ENCODE data around the gene ELMOD3. TPM values are rescaled to one million over a fixed set of nuclear protein-coding genes. Genes with fewer than 3 reads are reported as not detected.
"Not testable (repeated sequence)": the region's sequence is repeated elsewhere in the genome, so short reads cannot be mapped to it uniquely, and the experiment has no call there.

ELMOD3 gene
- total RNA-seq, 1 donor from 2014 or later: 10.1 TPM

DNA sequence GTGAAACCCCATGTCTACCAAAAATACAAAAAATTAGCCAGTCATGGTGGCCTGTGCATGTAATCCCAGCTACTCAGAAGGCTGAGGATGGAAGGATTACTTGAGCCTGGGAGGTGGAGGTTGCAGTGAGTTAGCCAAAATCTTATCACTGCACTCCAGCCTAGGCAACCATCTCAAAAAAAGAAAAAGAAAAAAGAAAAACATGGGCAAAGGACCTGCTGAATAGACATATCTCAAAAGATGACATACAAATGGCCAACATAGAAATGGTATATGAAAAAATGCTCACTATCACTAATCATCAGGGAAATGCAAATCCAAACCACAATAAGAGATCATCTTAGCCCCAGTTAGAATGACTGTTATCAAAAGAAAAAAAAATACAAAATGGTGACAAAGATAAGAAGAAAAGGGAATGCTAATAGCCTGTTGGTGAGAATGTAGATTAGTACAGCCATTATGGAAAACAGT, 25.4 kb upstream of the ELMOD3 start:
- no peak for DNase-seq (ENCODE audit: low read depth in 2 of 2)

DNA sequence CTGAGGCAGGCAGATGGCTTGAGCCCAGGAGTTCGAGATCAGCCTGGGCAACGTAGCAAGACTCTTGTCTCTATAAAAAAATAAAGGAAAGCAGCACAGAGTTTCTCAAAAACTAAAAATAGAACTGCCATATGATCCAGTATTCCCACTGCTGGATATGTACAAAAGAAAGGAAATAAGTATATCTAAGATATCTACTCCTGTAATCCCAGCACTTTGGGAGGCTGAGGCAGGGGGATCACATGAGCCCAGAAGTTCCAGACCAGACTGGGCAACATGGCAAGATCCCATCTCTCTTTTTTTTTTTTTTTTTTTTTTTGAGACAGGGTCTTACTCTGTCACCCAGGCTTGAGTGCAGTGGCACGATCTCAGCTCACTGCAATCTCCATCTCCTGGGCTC, 24.9 kb upstream of the ELMOD3 start:
- DNase-seq (ENCODE audit: low read depth in 2 of 2): not testable (repeated sequence)

DNA sequence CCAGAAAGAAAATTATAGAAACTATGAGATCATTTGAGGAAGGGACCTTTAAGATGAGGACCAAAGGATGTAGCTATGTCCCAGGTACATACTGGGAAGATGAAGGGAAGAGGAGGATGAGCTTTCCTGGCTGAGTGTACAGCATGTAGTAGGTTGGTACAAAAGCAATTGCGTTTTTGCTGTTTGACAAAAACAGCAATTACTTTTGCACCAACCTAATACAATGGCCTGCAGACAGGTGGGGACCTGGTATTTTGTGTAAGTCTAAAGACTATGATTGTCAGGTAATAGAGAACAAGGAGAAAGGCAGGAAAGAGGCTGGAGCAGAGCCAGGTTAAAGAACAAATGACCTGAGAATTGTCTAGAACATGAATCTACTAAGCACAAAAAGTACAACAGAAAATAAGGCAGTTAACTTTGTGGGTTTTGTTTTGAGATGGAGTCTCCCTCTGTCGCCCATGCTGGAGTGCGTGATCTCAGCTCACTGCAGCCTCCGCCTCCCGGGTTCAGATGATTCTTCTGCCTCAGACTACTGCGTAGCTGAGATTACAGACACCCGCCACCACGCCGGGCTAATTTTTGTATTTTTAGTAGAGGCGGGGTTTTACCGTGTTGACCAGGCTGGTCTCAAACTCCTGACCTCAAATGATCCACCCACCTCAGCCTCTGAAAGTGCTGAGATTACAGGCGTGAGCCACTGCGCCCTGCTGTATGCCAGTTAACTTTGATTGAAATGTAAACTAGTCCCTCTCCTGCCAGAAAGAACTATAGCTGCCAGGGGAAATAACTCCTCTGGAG, 23.5 kb upstream of the ELMOD3 start:
- no peak for DNase-seq (ENCODE audit: low read depth in 2 of 2)

DNA sequence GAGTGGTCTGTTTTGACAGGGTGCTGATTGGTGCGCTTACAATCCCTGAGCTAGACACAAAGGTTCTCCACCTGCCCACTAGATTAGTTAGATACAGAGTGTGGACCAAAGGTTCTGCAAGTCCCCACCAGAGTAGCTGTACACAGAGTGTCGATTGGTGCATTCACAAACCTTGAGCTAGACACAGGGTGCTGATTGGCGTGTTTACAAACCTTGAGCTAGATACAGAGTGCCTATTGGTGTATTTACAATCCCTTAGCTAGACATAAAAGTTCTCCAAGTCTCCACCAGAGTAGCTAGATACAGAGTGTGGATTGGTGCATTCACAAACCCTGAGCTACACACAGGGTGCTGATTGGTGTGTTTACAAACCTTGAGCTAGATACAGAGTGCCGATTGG, 20.7 kb upstream of the ELMOD3 start:
- not testable (repeated sequence) for DNase-seq (ENCODE audit: low read depth in 2 of 2)

DNA sequence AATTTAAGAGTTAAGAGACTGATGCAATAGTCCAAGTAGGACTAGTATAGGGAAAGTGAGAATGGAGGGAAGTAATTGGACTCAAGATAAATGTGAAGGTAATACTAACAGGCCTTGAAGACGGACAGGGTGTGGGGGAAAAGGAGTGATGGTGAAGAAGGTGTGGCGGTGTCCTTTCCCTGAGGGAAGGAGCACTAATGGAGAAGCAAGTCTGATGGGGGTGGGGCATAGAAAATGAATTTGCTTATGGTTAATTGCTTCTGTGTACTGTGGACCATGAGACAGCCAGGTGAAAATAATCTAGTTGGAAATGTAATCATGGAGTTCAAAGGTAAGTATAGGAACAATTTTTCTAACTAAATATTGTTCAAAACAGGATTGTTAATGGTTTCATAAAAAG, 19.6 kb upstream of the ELMOD3 start:
- DNase-seq (ENCODE audit: low read depth in 2 of 2): no peak

DNA sequence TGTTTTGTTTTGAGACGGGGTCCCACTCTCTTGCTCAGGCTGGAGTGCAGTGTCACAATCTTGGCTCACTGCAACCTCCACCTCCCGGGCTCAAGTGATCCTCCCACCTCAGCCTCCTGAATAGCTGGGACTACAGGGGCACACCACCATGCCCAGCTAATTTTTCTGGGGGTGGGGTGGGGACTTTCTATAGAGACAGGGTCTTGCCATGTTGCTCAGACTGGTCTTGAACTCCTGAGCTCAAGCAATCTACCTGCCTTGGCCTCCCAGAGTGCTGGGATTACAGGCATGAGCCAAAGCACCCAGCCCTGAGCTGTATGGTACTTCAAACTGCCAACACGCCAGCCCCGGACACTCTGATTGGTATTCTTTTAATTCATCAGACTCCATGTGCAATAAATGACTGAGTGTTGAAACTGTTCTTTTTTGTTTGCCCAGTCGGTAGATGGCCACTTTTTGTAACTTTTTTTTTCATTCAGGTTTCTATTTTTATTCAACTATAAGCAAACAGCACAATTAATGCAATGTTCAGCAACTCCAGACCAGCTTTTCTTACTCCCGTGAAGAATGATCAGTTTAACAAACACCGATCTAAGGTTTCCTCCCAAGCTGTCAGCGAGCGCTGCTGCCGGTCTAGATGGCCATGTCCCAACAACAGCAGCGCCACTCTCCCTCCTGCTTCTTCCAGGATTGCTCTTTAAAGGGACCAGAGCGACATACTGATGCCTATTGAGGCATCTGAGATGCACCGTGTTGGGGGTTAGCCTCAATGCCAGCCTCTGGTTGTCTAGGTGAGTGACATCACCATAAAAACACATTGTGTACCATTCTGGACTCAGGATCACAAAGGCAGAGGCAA, 14.3 kb upstream of the ELMOD3 start:
- DNase-seq (ENCODE audit: low read depth in 2 of 2): no peak

DNA sequence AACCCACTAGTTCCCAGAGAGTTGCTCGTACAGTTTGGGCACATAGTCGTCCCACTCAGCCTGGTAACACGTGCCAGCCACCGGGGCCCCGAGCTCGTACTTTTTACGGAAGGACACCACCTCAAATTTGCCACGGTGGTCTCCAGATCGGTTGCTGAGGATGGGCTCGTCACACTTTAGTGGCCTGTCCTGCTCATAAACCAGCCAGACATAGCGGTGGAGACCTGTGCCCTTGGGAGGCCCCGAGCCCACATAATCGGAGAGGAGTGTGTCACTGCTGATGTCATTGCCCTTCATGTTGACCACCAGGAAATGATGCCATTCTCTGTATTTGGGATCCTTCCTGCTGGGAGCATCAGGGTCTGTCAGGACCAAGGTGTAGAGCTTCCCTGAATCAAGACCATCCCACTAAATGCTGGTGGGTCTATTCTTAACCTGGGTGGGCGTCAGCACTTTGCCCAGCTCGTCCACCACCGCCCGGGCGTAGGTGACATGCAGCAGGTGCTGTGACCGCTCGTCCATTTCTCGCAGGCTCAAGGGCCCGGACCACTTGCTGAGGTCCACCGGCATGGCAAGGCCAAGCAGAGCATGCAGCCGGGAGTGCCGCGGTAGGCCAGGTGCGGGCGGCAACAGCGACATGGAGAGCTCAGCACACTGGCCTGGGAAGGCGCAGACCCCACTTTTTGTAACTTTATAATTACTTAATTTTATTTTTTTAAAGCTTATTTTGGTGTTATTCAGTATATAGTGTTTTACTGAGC, 13.1 kb upstream of the ELMOD3 start:
- no peak for DNase-seq (ENCODE audit: low read depth in 2 of 2)

DNA sequence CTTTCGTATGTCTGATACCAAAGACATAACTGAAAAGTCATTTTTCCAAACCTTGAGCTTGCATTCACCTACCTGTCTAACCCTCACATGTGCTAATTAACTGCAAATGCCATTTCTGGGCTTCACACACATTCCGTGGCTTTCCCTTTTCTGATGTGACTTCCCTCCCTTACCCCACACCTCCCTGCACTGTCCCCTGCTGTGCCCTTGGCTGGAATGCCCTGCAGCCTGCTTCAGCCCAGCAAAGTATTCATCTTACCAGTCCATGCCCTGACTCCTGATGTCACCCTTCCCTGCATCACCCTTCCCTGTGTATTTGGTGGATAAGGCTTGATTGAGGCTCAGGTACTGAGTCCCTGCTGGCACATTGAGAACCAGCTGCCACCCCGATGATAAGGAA, 12.4 kb upstream of the ELMOD3 start:
- no peak for DNase-seq (ENCODE audit: low read depth in 2 of 2)

DNA sequence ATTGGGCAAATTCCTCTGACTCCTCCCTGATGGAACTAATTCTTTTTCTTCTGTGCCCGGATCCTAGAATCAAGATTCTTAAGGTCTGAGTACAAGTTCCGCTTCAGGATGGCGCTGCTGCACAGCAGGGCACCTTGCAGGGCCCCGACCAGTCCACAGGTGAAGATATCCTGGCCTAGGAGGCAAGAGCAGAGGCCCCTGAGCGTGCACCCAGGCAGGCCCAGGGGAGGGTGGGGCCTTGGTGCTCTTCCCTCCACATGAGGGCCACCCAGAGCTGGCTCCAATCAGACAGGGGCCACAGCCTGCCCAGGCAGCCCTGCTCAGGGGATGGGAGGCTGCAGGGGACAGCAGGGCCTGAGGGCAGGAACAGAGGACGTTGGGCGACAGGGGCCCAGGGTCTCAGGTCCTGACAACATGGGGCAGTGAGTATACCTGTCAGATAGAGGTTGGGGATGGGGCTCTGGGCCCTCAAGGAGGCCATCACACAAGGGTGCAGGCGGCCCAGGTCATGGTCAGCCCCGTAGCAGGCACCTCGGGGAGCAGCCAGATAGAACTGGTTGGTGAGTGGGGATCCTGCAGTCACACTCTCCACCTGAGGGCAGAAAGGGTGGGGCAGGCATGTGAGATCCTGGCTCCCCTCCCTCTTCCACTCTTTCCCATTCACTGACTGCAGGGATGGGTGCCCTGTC, 11.2 kb upstream of the ELMOD3 start:
- DNase-seq (ENCODE audit: low read depth in 2 of 2): not testable (repeated sequence)

DNA sequence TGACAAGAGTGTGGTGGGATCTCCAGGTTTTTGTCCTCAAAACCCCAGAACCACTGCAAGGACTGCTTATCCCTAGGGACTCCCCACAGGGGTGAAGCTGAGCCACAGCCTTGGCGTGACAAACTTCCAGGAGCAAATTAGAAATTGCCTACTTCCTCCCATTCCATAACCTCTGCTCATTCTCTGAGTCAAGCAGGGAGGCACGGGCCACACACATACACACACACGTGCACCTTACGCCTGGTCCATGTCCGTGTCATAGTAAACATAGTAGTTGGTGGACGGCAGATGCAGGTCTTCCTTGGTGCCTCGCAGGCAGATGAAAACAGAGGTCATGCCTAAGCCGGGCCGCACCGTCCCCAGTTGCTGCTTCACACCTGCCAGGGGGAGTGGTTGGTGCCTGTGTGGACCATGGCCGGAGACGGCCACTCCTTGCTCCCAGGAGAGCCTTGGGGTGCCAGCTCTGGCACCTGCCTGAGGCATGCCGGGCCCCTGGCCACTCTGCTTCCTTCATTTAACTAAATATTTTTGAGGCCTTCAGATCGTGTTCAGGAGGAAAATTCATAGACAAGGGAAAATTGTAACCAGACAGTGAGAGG, 10.1 kb upstream of the ELMOD3 start:
- no peak for DNase-seq (ENCODE audit: low read depth in 2 of 2)

DNA sequence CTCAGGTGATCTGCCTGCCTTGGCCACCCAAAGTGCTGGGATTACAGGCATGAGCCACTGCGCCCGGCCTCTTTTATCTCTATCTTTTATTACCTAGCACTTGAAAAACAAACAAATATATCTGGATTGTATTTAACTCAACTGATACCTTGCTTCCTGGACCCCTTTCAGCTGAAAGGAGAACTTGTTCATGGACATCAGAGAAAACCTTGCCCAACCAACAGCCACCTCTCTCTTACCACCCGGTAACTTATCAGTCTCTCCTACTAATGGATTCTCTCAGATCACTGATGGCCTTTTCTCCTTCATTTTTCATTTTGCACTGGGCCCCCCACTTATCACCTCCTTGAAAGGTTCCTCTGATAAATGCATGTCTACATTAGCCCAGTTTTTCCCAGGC, 7.0 kb upstream of the ELMOD3 start:
- no peak for DNase-seq (ENCODE audit: low read depth in 2 of 2)

DNA sequence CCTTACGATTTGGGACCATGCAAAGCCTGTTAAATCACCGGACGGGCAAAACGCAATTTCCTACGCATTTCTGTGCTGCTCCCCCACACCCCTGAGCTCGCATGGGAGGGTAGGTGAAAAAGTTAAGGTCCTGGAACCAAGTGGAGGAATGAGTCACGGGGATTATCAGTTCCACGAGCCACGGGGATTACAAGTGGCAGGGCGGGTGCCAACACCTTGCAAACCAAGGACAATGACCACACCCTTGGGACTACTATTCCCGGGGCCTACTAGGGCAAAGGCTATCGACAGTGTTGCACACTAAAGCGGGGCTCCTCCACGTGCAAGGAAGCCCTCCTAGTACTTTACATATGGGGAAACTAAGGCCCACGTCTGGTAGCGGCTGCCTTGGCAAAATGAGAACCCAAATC, 688 bp upstream of the ELMOD3 start:
- peak; percentile 12 to 15 for DNase-seq (ENCODE audit: low read depth in 2 of 2)

DNA sequence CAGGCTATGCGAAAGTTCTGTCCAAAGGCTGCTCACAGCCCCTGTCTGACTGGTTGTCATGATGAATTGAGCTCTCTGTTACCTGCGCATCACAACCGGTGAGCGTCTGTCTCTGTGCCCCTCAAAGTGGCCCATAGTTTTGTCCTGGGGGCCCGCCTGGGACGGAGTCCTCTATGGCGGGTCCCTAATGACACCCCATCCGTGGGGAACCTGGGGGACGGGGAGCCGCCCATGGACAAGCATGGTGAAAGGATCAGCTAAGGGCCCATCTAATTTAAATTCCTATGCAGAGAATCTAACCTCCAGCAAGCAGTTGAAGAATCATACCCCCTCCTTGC, 473 bp downstream of the ELMOD3 start:
- DNase-seq (ENCODE audit: low read depth in 2 of 2): no peak

DNA sequence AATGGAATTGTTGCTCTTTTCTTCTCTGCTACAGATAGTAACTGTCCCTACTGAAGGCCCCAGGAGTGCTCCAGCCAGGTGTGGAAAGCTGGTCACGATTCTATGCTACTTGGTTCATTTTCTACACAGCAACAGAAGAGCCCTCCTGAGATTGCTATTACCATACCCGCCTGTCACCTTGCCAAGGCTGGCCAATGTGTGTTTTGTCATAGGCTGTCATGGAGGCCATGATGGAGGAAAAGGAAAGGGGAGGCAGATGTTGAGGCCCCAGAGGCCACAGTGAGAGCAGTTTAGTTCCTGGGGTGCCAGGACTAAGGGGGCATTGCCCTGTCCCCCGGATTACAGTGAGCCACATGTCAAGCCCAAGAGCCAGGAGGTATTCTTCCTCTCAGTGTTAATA, 952 bp downstream of the ELMOD3 start:
- no peak for DNase-seq (ENCODE audit: low read depth in 2 of 2)

DNA sequence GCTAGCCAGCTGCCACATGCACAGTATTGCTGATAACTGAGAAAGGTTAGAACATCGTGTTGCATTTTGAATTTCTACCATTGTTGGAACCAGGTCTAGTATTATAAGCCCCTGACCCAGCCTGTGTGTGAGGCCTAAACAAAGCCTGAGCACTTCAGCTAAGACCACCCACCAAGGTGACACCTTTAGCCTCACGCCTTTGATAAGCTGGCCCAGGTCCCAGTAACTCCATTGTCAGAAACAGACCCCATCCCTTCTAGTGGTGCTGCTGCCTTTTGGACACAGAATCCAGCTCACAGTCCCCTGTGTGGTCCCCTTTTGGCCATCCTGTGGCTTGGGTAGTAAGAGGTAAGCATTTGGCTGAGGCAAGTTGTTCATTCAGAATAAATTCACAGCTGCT, 1.6 kb downstream of the ELMOD3 start:
- DNase-seq (ENCODE audit: low read depth in 2 of 2): no peak

DNA sequence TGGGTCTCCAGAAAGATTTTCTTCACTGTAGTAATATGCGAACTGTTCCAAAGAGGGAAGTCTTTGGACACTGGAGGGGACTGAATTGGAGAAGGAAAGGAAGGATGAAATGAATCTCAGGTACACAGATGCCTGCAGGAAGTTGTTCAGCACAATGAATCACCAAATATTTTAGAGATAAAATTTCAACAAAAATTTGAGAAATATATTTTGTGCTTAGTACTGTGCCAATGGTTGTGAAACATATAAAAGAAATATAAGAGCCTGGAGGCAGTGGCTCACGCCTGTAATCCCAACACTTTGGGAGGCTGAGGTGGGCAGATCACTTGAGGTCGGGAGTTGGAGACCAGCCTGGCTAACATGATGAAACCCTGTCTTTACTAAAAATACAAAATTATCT, 3.2 kb downstream of the ELMOD3 start:
- DNase-seq (ENCODE audit: low read depth in 2 of 2): no peak

DNA sequence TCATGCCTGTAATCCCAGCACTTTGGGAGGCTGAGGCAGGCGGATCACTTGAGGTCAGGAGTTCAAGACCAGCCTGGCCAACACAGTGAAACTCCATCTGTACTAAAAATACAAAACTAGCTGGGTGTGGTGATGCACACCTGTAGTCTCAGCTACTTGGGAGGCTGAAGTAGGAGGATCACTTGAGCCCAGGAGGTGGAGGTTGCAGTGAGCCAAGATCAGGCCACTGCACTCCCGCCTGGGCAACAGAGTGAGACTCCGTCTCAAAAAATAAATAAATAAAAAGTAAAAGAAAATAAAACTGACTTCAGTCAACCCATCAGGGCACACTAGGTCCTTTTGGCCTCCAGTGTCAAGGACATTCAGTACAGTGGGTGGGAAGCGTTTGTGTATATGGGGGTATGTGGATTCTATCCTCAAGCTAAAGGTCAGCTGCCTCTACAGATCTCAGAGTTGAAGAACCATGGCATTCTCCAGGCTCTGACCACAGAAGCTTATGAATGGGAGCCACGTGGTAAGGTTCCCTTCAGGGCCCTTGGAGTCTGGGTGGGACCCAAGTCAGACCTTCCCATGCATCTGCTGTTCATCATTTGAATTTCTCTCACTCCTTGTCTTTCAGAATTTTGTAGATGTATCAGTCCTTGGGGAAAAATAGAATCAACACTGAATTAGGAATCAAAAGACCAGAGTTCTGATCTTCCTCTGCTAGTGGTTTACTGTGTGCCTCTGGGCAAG, 8.3 kb downstream of the ELMOD3 start:
- not testable (repeated sequence) for DNase-seq (ENCODE audit: low read depth in 2 of 2)

DNA sequence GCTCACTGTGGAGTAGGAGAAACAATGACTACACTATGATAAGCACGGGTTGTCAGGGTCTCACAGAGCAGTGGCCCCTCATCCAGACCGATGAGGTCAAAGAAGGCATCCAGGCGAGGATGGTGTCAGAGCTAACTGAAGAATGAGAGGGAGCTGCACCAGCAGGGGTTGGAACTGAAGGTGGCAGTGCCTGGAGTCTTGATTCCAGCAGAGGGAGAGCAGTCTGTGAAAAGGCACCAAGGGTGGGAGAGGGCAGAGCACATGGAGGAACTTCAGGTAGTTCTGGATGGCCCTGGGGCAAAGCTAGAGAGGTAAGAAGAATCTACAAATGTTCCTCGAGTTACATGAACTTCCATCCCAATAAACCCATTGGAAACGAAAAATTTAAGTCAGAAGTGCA, 12.6 kb downstream of the ELMOD3 start:
- no peak for DNase-seq (ENCODE audit: low read depth in 2 of 2)

DNA sequence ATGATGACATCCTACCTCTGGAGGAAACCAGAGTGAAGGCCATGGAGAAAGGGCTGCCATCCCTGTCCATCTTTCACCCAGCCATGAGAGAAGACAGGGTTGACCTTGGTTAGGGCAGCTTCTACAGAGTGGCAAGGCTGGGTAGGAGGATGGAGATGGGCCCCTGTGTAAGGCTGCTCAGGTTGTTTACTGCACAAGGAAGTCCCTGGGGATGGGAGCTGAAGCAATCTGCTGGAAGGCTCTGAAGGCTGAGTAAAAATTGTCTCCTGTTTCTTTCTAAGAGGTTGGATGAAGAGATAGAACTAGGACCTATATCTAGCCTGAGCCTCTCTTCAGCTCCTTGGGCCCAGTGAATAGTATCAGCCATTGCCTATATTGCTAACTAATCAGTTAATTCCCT, 14.4 kb downstream of the ELMOD3 start:
- DNase-seq (ENCODE audit: low read depth in 2 of 2): no peak

DNA sequence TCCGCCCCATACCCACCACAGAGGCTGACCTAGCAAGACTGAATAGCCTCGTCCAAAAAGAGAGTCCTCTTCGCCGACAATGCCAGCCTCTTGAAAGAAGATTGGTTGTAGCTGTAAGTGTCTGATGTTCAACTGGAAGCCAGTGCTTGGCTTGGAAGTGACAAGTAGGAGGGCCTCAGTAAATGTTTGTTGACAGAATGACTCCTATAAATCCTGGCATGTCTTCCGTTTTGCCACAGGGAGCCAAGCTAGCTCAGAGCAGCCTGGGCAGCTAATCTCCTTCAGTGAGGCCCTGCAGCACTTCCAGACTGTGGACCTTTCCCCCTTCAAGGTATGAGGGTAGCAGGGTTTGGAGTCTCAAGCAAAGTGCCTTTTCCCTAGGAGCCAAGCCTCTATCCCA, 14.9 kb downstream of the ELMOD3 start:
- no peak for DNase-seq (ENCODE audit: low read depth in 2 of 2)

Data from lung microvascular endothelial cell (primary cell).